OCI-LY1 (cell line): ENCODE data around the gene HTR2B.

ENCODE experiments used
- EZH2 ChIP-seq: fragments of 200-600 bp; sonication (generic), shearing (Covaris generic); IDR thresholded peaks from 2 replicates; pipeline ENCODE4 v1.8.0; 2017; ENCODE audit warnings: borderline replicate concordance, mixed run types, mild to moderate bottlenecking, antibody characterized with exemption, low read length, moderate library complexity, mixed read lengths
- TF ChIP-seq, protein P1 (sequence below): fragments of 200-600 bp; sonication (generic), shearing (Covaris generic); IDR thresholded peaks from 2 replicates; pipeline ENCODE4 v1.5.1; 2017; ENCODE audit warnings: mild to moderate bottlenecking, antibody characterized with exemption, low read length, moderate library complexity, mixed read lengths

GRCh38 chr2:231111987-231112386, 12.9 kb downstream of the HTR2B start:
- TF ChIP-seq, protein P1, sequence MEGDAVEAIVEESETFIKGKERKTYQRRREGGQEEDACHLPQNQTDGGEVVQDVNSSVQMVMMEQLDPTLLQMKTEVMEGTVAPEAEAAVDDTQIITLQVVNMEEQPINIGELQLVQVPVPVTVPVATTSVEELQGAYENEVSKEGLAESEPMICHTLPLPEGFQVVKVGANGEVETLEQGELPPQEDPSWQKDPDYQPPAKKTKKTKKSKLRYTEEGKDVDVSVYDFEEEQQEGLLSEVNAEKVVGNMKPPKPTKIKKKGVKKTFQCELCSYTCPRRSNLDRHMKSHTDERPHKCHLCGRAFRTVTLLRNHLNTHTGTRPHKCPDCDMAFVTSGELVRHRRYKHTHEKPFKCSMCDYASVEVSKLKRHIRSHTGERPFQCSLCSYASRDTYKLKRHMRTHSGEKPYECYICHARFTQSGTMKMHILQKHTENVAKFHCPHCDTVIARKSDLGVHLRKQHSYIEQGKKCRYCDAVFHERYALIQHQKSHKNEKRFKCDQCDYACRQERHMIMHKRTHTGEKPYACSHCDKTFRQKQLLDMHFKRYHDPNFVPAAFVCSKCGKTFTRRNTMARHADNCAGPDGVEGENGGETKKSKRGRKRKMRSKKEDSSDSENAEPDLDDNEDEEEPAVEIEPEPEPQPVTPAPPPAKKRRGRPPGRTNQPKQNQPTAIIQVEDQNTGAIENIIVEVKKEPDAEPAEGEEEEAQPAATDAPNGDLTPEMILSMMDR: no peak
- TF ChIP-seq EZH2: no peak
